NB4 (cell line): Measurements from ENCODE around the gene IL22RA2.

Experiments used
- MYC ChIP-seq: IDR thresholded peaks from 2 replicates; pipeline ENCODE4 v1.6.1; 2011; ENCODE audit warnings: low read depth, low read length
- POLR2A ChIP-seq: IDR thresholded peaks from 2 replicates; pipeline ENCODE4 v1.6.1; 2011; ENCODE audit warnings: mild to moderate bottlenecking; ENCODE audit not compliant: insufficient read length; ENCODE audit errors: extremely low read depth
- TF ChIP-seq, protein P1 (sequence below): IDR thresholded peaks from one replicate; pipeline ENCODE4 v1.5.1; 2012; ENCODE audit warnings: low read depth, low read length

DNA sequence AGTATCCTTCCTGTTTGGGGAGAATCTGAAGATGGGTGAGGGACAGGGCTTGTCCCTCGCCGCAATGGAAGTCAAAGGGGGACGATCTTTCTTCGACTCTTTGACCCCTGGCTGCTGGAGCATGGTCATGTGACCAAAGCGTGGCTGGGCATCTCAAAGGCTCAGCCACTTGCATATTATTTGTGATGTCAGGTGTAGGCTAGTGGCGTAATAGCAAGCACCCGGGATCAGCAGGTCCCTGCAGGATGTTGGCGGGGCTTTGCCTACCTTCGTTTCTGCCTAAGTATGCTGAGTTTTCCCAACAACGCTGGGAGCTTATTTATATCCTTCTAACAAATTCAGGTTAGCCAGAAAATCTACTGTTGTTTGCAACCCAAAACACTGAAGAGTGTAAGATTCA, 78.4 kb downstream of the IL22RA2 start:
- TF ChIP-seq, protein P1, sequence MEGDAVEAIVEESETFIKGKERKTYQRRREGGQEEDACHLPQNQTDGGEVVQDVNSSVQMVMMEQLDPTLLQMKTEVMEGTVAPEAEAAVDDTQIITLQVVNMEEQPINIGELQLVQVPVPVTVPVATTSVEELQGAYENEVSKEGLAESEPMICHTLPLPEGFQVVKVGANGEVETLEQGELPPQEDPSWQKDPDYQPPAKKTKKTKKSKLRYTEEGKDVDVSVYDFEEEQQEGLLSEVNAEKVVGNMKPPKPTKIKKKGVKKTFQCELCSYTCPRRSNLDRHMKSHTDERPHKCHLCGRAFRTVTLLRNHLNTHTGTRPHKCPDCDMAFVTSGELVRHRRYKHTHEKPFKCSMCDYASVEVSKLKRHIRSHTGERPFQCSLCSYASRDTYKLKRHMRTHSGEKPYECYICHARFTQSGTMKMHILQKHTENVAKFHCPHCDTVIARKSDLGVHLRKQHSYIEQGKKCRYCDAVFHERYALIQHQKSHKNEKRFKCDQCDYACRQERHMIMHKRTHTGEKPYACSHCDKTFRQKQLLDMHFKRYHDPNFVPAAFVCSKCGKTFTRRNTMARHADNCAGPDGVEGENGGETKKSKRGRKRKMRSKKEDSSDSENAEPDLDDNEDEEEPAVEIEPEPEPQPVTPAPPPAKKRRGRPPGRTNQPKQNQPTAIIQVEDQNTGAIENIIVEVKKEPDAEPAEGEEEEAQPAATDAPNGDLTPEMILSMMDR: no peak
- TF ChIP-seq POLR2A: no peak
- no peak for TF ChIP-seq MYC
